Measurements from ENCODE around the gene YTHDF2. TPM values are rescaled to one million over a fixed set of nuclear protein-coding genes. Genes with fewer than 3 reads are reported as not detected.
A peak's percentile ranks its signal among the peaks of the same experiment; 100 is the strongest.

The YTHDF2 gene
- total RNA-seq, 1 experiment from 2014 or later, result 200 TPM

GRCh38 chr1:28719332-28719619, 17.5 kb upstream of the YTHDF2 start:
- Histone ChIP-seq H3K56ac (ENCODE audit: insufficient read length, low read depth, low read length) (no peak overlapping the region), H4K5ac (ENCODE audit: insufficient read length, low read depth, low read length) (no peak overlapping the region), H3K4me2 (ENCODE audit: insufficient read depth, insufficient read length, low read length) (no peak overlapping the region), H3K27me3 (ENCODE audit: insufficient read depth, low read length) (no peaks in the 10 kb centered on the region), H2AFZ (ENCODE audit: low read length) (no peak overlapping the region), H3K4ac (ENCODE audit: low read depth, low read length) (no peak overlapping the region), H3K23ac (ENCODE audit: insufficient read length, low read depth, low read length) (no peak overlapping the region), H3K79me1 (ENCODE audit: insufficient read depth, low read depth, low read length, poor library complexity, severe bottlenecking) (no peaks in the 10 kb centered on the region), H2BK5ac (ENCODE audit: insufficient read length, low read length) (no peak overlapping the region), H2BK15ac (ENCODE audit: low read depth, low read length) (no peak overlapping the region), H2BK20ac (ENCODE audit: low read depth, low read length, poor library complexity, severe bottlenecking) (no peak overlapping the region), H2BK120ac (ENCODE audit: low read depth, low read length, poor library complexity, severe bottlenecking) (no peak overlapping the region), H3T11ph (ENCODE audit: low read length) (no peak overlapping the region), H3K18ac (ENCODE audit: insufficient read length, low read depth, low read length) (no peak overlapping the region), H3K23me2 (ENCODE audit: insufficient read length, low read depth, low read length, poor library complexity, severe bottlenecking) (no peaks in the 10 kb centered on the region), H4K91ac (ENCODE audit: insufficient read length, low read depth, low read length) (no peak overlapping the region), H3K4me1 (ENCODE audit: insufficient read depth, low read length) (0 out of 2 replicates have a peak, but pooled peaks cover 4% of the 10 kb centered on the region), H3K9me3 (ENCODE audit: control insufficient read depth, low read depth, low read length) (no peaks in the 10 kb centered on the region), H2AK5ac (ENCODE audit: insufficient read length, low read length) (no peak overlapping the region), H4K20me1 (ENCODE audit: control insufficient read depth, insufficient read depth, insufficient read length) (no peaks in the 10 kb centered on the region), H3K27ac (ENCODE audit: insufficient read length, low read depth, low read length) (no peak overlapping the region), H3K79me2 (ENCODE audit: insufficient read depth, low read length) (no peaks in the 10 kb centered on the region), H4K8ac (replicated peaks; ENCODE audit: insufficient read length, low read depth, low read length) (no peak overlapping the region), H2BK12ac (ENCODE audit: insufficient read length, low read depth, low read length) (no peak overlapping the region), H3K9ac (ENCODE audit: extremely low read depth, insufficient read length, low read length) (no peak overlapping the region), H3K14ac (ENCODE audit: insufficient read depth, low read length) (no peak overlapping the region)
- H3K4me3 Mint-ChIP-seq, result no peak overlapping the region
- no peaks in the 10 kb centered on the region for H3K9me3 Mint-ChIP-seq
- TF ChIP-seq CTCF (conservative IDR thresholded peaks at IDR 0.05), result no peak
- H3K36me3 Mint-ChIP-seq (ENCODE audit: insufficient read depth in 1 of 3, low read depth in 3 of 3), result peaks cover 4 to 16% (median 8%) of the 10 kb centered on the region in 3 experiments; a peak in 6 of 7 replicates
- no peaks in the 10 kb centered on the region for H3K27me3 Mint-ChIP-seq (ENCODE audit: low read depth)
- peaks cover 9 to 14% of the 10 kb centered on the region in 2 experiments for H3K4me1 Mint-ChIP-seq
- H3K27ac Mint-ChIP-seq, result peak overlapping the region in 2 of 3 experiments; percentile 20 to 64; a peak in 2 of 7 replicates
- no peak for DNase-seq

Measured in H9 (cell line).